ENCODE measurements around the gene USP6NL.

- TF ChIP-seq, protein P1, sequence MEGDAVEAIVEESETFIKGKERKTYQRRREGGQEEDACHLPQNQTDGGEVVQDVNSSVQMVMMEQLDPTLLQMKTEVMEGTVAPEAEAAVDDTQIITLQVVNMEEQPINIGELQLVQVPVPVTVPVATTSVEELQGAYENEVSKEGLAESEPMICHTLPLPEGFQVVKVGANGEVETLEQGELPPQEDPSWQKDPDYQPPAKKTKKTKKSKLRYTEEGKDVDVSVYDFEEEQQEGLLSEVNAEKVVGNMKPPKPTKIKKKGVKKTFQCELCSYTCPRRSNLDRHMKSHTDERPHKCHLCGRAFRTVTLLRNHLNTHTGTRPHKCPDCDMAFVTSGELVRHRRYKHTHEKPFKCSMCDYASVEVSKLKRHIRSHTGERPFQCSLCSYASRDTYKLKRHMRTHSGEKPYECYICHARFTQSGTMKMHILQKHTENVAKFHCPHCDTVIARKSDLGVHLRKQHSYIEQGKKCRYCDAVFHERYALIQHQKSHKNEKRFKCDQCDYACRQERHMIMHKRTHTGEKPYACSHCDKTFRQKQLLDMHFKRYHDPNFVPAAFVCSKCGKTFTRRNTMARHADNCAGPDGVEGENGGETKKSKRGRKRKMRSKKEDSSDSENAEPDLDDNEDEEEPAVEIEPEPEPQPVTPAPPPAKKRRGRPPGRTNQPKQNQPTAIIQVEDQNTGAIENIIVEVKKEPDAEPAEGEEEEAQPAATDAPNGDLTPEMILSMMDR (IDR thresholded peaks at IDR 0.05): no peak
- TF ChIP-seq EP300 (IDR thresholded peaks at IDR 0.05) (no peak), POLR2AphosphoS5 (IDR thresholded peaks at IDR 0.05) (no peak)
Measured at GRCh38 chr10:11609492-11610093, 1.9 kb downstream of the USP6NL start.

All from esophagus muscularis mucosa (tissue), 4 donors.